Measurements from ENCODE around the gene KIAA0232.

GRCh38 chr4:6915041-6916005, 132.8 kb downstream of the KIAA0232 start:
- TF ChIP-seq CTCF (IDR thresholded peaks at IDR 0.05 in 4 of 5, conservative IDR thresholded peaks at IDR 0.05 in 1 of 5), result no peak
- TF ChIP-seq POLR2A (IDR thresholded peaks at IDR 0.05), result no peak
